ENCODE measurements around the gene GSTT4.
"Not testable (repeated sequence)": the region's sequence is repeated elsewhere in the genome, so short reads cannot be mapped to it uniquely, and the experiment has no call there.

GRCh38 chr22:23966568-23966967, 38.7 kb downstream of the GSTT4 start, which contains the start of gene DDTL:
- not testable (repeated sequence) for TF ChIP-seq CTCF, POLR2A (IDR thresholded peaks at IDR 0.05)

All from uterus (tissue), 2 donors.